IMR-90 (cell line): Measurements from ENCODE around the gene LHFPL6. TPM values are rescaled to one million over a fixed set of nuclear protein-coding genes. Genes with fewer than 3 reads are reported as not detected.

Source experiments
- ATAC-seq: fragments of 200-7000 bp; cut with Tn5 transposase; 2 replicates; pipeline ENCODE4 v1.9.1; 2020; ENCODE audit warnings: low read depth, mild to moderate bottlenecking, moderate library complexity
- BruUV-seq: library from RNA; stranded (reverse); fragments of 400-500 nt; replicated peaks from 2 replicates; lab custom pipeline; 2021; lab: Mats Ljungman, UMichigan
- CTCF ChIA-PET: fragments of 300-600 bp; formaldehyde crosslinking; extraction: SDS; loops from one replicate; lab custom pipeline; 2021; ENCODE audit warnings: antibody characterized with exemption; lab: Yijun Ruan, JAX
- POLR2A ChIA-PET: fragments of 300-600 bp; sonication (Branson Sonifier 250); formaldehyde crosslinking; loops from one replicate; lab custom pipeline; 2022; ENCODE audit warnings: antibody characterized with exemption; ENCODE audit not compliant: unreplicated experiment; lab: Charles Lee
- DNase-seq: peaks from one replicate; pipeline ENCODE4 v3.0.0; 2013
- H2AFZ ChIP-seq: replicated peaks from 2 replicates; pipeline ENCODE3; 2013; ENCODE audit warnings: low read length, mild to moderate bottlenecking; ENCODE audit not compliant: poor library complexity
- H2AK5ac ChIP-seq: 2 replicates; pipeline ENCODE4 v1.6.1; 2013; ENCODE audit warnings: low read depth, low read length, inconsistent platforms
- H2AK9ac ChIP-seq: replicated peaks from 2 replicates; pipeline ENCODE3; 2013; ENCODE audit warnings: mild to moderate bottlenecking, low read depth, low read length, moderate library complexity; ENCODE audit not compliant: poor library complexity
- H2BK120ac ChIP-seq: 2 replicates; pipeline ENCODE4 v1.6.1; 2013; ENCODE audit warnings: low read depth, low read length, inconsistent platforms
- H2BK15ac ChIP-seq: 3 replicates; pipeline ENCODE4 v1.6.1; 2013; ENCODE audit warnings: low read depth, low read length, inconsistent platforms
- H2BK20ac ChIP-seq: 2 replicates; pipeline ENCODE4 v1.6.1; 2013; ENCODE audit warnings: low read depth, mild to moderate bottlenecking, inconsistent platforms, low read length, moderate library complexity
- H2BK5ac ChIP-seq: 2 replicates; pipeline ENCODE4 v1.6.1; 2013; ENCODE audit warnings: mild to moderate bottlenecking, low read depth, low read length, inconsistent platforms; ENCODE audit not compliant: poor library complexity, severe bottlenecking
- H3K14ac ChIP-seq: replicated peaks from 2 replicates; pipeline ENCODE4 v1.6.1; 2013; ENCODE audit warnings: low read depth, low read length, inconsistent platforms
- H3K18ac ChIP-seq: 2 replicates; pipeline ENCODE4 v1.6.1; 2013; ENCODE audit warnings: low read depth, low read length, control low read depth
- H3K23ac ChIP-seq: 2 replicates; pipeline ENCODE4 v1.6.1; 2013; ENCODE audit warnings: low read depth, low read length, inconsistent platforms
- H3K27ac ChIP-seq: 2 replicates; pipeline ENCODE4 v1.5.1; 2013; ENCODE audit warnings: mild to moderate bottlenecking, control low read depth, low read length; ENCODE audit not compliant: insufficient read depth
- H3K27me3 ChIP-seq: 2 replicates; pipeline ENCODE4 v1.6.1; 2013; ENCODE audit warnings: low read length; ENCODE audit not compliant: control insufficient read depth, insufficient read depth
- H3K36me3 ChIP-seq: 2 replicates; pipeline ENCODE4 v1.6.1; 2013; ENCODE audit warnings: low read length, mixed read lengths; ENCODE audit not compliant: control insufficient read depth, insufficient read depth
- H3K4ac ChIP-seq: 2 replicates; pipeline ENCODE4 v1.6.1; 2013; ENCODE audit warnings: low read depth, low read length, inconsistent platforms
- H3K4me1 ChIP-seq: 2 replicates; pipeline ENCODE4 v1.6.1; 2013; ENCODE audit warnings: low read length, mixed read lengths; ENCODE audit not compliant: control insufficient read depth, insufficient read depth
- H3K4me2 ChIP-seq: 2 replicates; pipeline ENCODE4 v1.6.1; 2013; ENCODE audit warnings: low read depth, mild to moderate bottlenecking, control low read depth, low read length, moderate library complexity
- H3K4me3 ChIP-seq: 2 replicates; pipeline ENCODE4 v1.5.1; 2013; ENCODE audit warnings: low read depth, mild to moderate bottlenecking, control low read depth, low read length, moderate library complexity; ENCODE audit not compliant: insufficient read depth
- H3K56ac ChIP-seq: 2 replicates; pipeline ENCODE4 v1.6.1; 2013; ENCODE audit warnings: low read length, inconsistent platforms; ENCODE audit not compliant: insufficient read depth; ENCODE audit errors: extremely low read depth
- H3K79me1 ChIP-seq, 2 experiments: 2 replicates each; pipeline ENCODE4 v1.6.1; 2013; ENCODE audit warnings: low read length in 2 of 2, inconsistent platforms in 1 of 2, low read depth in 1 of 2
- H3K9ac ChIP-seq: 2 replicates; pipeline ENCODE4 v1.6.1; 2013; ENCODE audit warnings: low read depth, low read length, control low read depth
- H3K9me1 ChIP-seq: 2 replicates; pipeline ENCODE4 v1.6.1; 2013; ENCODE audit warnings: low read length, inconsistent platforms; ENCODE audit not compliant: insufficient read depth
- H3K9me3 ChIP-seq: 2 replicates; pipeline ENCODE4 v1.6.1; 2013; ENCODE audit warnings: low read length; ENCODE audit not compliant: control insufficient read depth, insufficient read depth
- H4K20me1 ChIP-seq: 2 replicates; pipeline ENCODE4 v1.6.1; 2013; ENCODE audit warnings: low read length, inconsistent platforms; ENCODE audit not compliant: insufficient read depth
- H4K5ac ChIP-seq: 2 replicates; pipeline ENCODE4 v1.6.1; 2013; ENCODE audit warnings: mild to moderate bottlenecking, low read depth, low read length, control low read depth
- H4K8ac ChIP-seq, 2 experiments: 2 replicates each; pipeline ENCODE4 v1.6.1; 2013; ENCODE audit warnings: low read depth in 2 of 2, low read length in 2 of 2, control low read depth in 1 of 2, inconsistent platforms in 1 of 2
- H4K91ac ChIP-seq: 2 replicates; pipeline ENCODE4 v1.6.1; 2013; ENCODE audit warnings: low read depth, low read length, inconsistent platforms; ENCODE audit not compliant: insufficient read depth
- CTCF ChIP-seq: conservative IDR thresholded peaks from 2 replicates; pipeline ENCODE4 v1.5.1; 2012; ENCODE audit warnings: mild to moderate bottlenecking, low read depth, low read length, improper control_type of control experiment
- MAFK ChIP-seq: IDR thresholded peaks from 2 replicates; pipeline ENCODE4 v1.6.1; 2012; ENCODE audit warnings: low read depth, low read length, improper control_type of control experiment
- MXI1 ChIP-seq: IDR thresholded peaks from 2 replicates; pipeline ENCODE4 v1.6.1; 2012; ENCODE audit warnings: low read depth, mild to moderate bottlenecking, low read length, moderate library complexity, borderline replicate concordance
- NFE2L2 ChIP-seq: fragments of 150-350 bp; IDR thresholded peaks from 2 replicates; pipeline ENCODE4 v1.6.1; 2016; ENCODE audit warnings: low read depth, mild to moderate bottlenecking, low read length
- RCOR1 ChIP-seq: IDR thresholded peaks from 2 replicates; pipeline ENCODE4 v1.6.1; 2012; ENCODE audit warnings: mild to moderate bottlenecking, low read length, improper control_type of control experiment; ENCODE audit not compliant: insufficient replicate concordance
- RFX5 ChIP-seq: IDR thresholded peaks from 2 replicates; pipeline ENCODE4 v1.8.0; 2012; ENCODE audit warnings: low read depth, mild to moderate bottlenecking, low read length, moderate library complexity
- SMC3 ChIP-seq: fragments of 150-350 bp; IDR thresholded peaks from 2 replicates; pipeline ENCODE4 v1.6.1; 2016; ENCODE audit warnings: low read depth, mild to moderate bottlenecking, antibody characterized with exemption, low read length, moderate library complexity
- USF2 ChIP-seq: fragments of 150-350 bp; IDR thresholded peaks from 2 replicates; pipeline ENCODE4 v1.6.1; 2017; ENCODE audit warnings: mild to moderate bottlenecking, antibody characterized with exemption, low read length, low read depth
- WGBS, 2 experiments: methylation state at CpG; one replicate each; pipeline versions ENCODE4 v1.1.5 to v1.1.7; 2013; ENCODE audit warnings: missing lambda C conversion rate in 2 of 2; ENCODE audit not compliant: insufficient read length in 1 of 2; ENCODE audit errors: extremely low coverage in 2 of 2; 5-methylcytosine and 5-hydroxymethylcytosine counted together
- dilution Hi-C: fragments of 300-500 bp; cut with HindIII; formaldehyde crosslinking; loops from one replicate; pipeline ENCODE4 v1.14.3; 2018; ENCODE audit warnings: low sequenced_read_pairs; ENCODE audit not compliant: unreplicated experiment
- in situ Hi-C: fragments of 300-500 bp; cut with MboI; formaldehyde crosslinking; loops from 3 replicates; pipeline ENCODE4 v1.14.3; 2019; ENCODE audit warnings: low sequenced_read_pairs, inconsistent platforms, mixed read lengths
- intact Hi-C: fragments of 100-400 bp; cut with micrococcal nuclease; formaldehyde crosslinking; loops from 2 replicates; pipeline ENCODE4 v1.10.0; 2022
- polyA plus RNA-seq, 3 experiments: library from polyadenylated mRNA; depleted of rRNA; stranded (reverse); fragments of >200 nt; gene quantifications; 2 replicates each; pipeline ENCODE4 v1.2.3, GENCODE V29; 2012; ENCODE audit warnings: low replicate concordance in 1 of 3
- total RNA-seq: library from RNA; depleted of rRNA; stranded (reverse); fragments of >200 nt; gene quantifications from 2 replicates; pipeline ENCODE4 v1.2.3, GENCODE V29; 2012

LHFPL6 gene
- total and polyA plus RNA-seq, 2 of the 4 experiments (the other 2 are of a cell fraction): 24.7 to 36.1 TPM

GRCh38 chr13:39401756-39402155 lies 201.2 kb downstream of the LHFPL6 start:
- intact Hi-C loops (no loop called here), dilution Hi-C loops (no loop called here), in situ Hi-C loops (no loop called here)
- no peak overlapping the region for H2AK9ac ChIP-seq
- H3K18ac ChIP-seq: no peak overlapping the region
- CTCF ChIA-PET: no interaction called here
- H3K14ac ChIP-seq: no peak overlapping the region
- H3K23ac ChIP-seq: no peak overlapping the region
- ATAC-seq (no peak), DNase-seq (no peak)
- H3K9me3 ChIP-seq: no peaks in the 10 kb centered on the region
- H3K4me2 ChIP-seq: no peak overlapping the region
- H3K79me1 ChIP-seq: peaks cover 9 to 14% of the 10 kb centered on the region in 2 experiments; a peak in 2 of 4 replicates
- H3K9me1 ChIP-seq: peaks cover 5% of the 10 kb centered on the region; the same call in 1 of the 2 replicates
- H4K91ac ChIP-seq: no peak overlapping the region
- TF ChIP-seq RFX5: no peak
- no peak for TF ChIP-seq MAFK
- no peak for TF ChIP-seq USF2
- TF ChIP-seq MXI1: no peak
- TF ChIP-seq CTCF: no peak
- no peak for TF ChIP-seq NFE2L2
- TF ChIP-seq SMC3: no peak
- TF ChIP-seq RCOR1: no peak
- no peak overlapping the region for H4K8ac ChIP-seq
- H4K5ac ChIP-seq: no peak overlapping the region
- no peaks in the 10 kb centered on the region for H3K27me3 ChIP-seq
- H2BK120ac ChIP-seq: no peak overlapping the region
- H3K27ac ChIP-seq: no peak overlapping the region
- H3K9ac ChIP-seq: no peak overlapping the region
- H3K36me3 ChIP-seq: no peaks in the 10 kb centered on the region
- no TSS peak for BruUV-seq
- H3K4me1 ChIP-seq: peaks cover 3% of the 10 kb centered on the region; the same call in 1 of the 2 replicates
- H4K20me1 ChIP-seq: no peaks in the 10 kb centered on the region
- WGBS, 2 experiments: no CpG with 5 or more reads among the region's 3 CpGs
- no peak overlapping the region for H2BK20ac ChIP-seq
- no peak overlapping the region for H2AFZ ChIP-seq
- H3K4ac ChIP-seq: no peak overlapping the region
- H2BK15ac ChIP-seq: no peak overlapping the region
- H3K4me3 ChIP-seq: no peak overlapping the region
- H3K56ac ChIP-seq: no peak overlapping the region
- no peak overlapping the region for H2BK5ac ChIP-seq
- no peak overlapping the region for H2AK5ac ChIP-seq
- POLR2A ChIA-PET: no interaction called here
